K562 (cell line): ENCODE results near the gene XPNPEP3. TPM values are rescaled to one million over a fixed set of nuclear protein-coding genes. Genes with fewer than 3 reads are reported as not detected.
A peak's percentile ranks its signal among the peaks of the same experiment; 100 is the strongest.

Experiments used
- CREM ChIP-seq: IDR thresholded peaks from 2 replicates; pipeline ENCODE4 v1.6.1; 2014; ENCODE audit warnings: antibody characterized with exemption, low read depth
- ELF1 ChIP-seq: fragments of 200-800 bp; sonication (Bioruptor generic); IDR thresholded peaks from 2 replicates; pipeline ENCODE4 v1.6.1; 2016; ENCODE audit warnings: missing genetic modification characterization, missing compliant biosample characterization
- FOXJ2 ChIP-seq: fragments of 200-800 bp; sonication (Bioruptor generic); IDR thresholded peaks from 2 replicates; pipeline ENCODE4 v1.6.1; 2016; ENCODE audit warnings: missing genetic modification characterization, missing compliant biosample characterization
- FOXM1 ChIP-seq, 2 experiments: fragments of 450-650 bp in 1 of 2; sonication (generic) in 1 of 2; formaldehyde crosslinking in 1 of 2; IDR thresholded peaks; 2 replicates each; pipeline versions ENCODE4 v1.6.1 to v1.9.0; 2017 to 2022; ENCODE audit warnings: low read depth in 2 of 2, mild to moderate bottlenecking in 2 of 2, missing genetic modification reagents in 1 of 2, moderate library complexity in 1 of 2
- MBD2 ChIP-seq: sonication (generic); IDR thresholded peaks from 2 replicates; pipeline ENCODE4 v1.6.1; 2016; ENCODE audit warnings: low read depth, borderline replicate concordance
- POLR3A ChIP-seq: IDR thresholded peaks from 2 replicates; pipeline ENCODE4 v1.6.1; 2011; ENCODE audit warnings: borderline replicate concordance, mild to moderate bottlenecking, moderate library complexity; ENCODE audit not compliant: insufficient read length, insufficient read depth; ENCODE audit errors: extremely low read depth
- RBM15 ChIP-seq: fragments of 200-400 bp; formaldehyde crosslinking; IDR thresholded peaks from 2 replicates; pipeline ENCODE4 v1.6.1; 2018; ENCODE audit warnings: mild to moderate bottlenecking, low read length, moderate library complexity; ENCODE audit not compliant: insufficient read depth
- TARDBP ChIP-seq: fragments of 450-650 bp; IDR thresholded peaks from 2 replicates; pipeline ENCODE4 v1.6.1; 2016
- ZNF274 ChIP-seq: IDR thresholded peaks from 2 replicates; pipeline ENCODE4 v1.6.1; 2011; ENCODE audit warnings: low read depth, mild to moderate bottlenecking, low read length, moderate library complexity, borderline replicate concordance
- polyA plus RNA-seq, 8 experiments: library from polyadenylated mRNA; depleted of rRNA in 4 of 8; stranded (reverse) in 5 of 8; unstranded in 3 of 8; fragments of >200 nt; fragmentation: Nextera tagmentation in 2 of 8; fragmentation: Illumina TruSeq in 1 of 8; extraction: Ambion mirVana in 2 of 8; extraction: Trizol in 1 of 8; gene quantifications; 2 replicates each; pipeline versions ENCODE4 v1.2.1 to v1.2.3, GENCODE V29; 2011 to 2014; ENCODE audit warnings: inconsistent platforms in 1 of 8, missing spikeins in 1 of 8
- total RNA-seq, 7 experiments: library from RNA; depleted of rRNA in 6 of 7; stranded (reverse); fragments of >200 nt in 6 of 7; fragmentation: Illumina TruSeq in 2 of 7; extraction: Trizol in 2 of 7; gene quantifications; 2 replicates each; pipeline versions ENCODE4 v1.2.1 to v1.2.3, GENCODE V29; 2011 to 2021; ENCODE audit warnings: low replicate concordance in 1 of 7
- TF ChIP-seq, protein P1 (sequence below): fragments of 200-600 bp; sonication (generic); IDR thresholded peaks from one replicate; pipeline ENCODE4 v1.6.1; 2012; ENCODE audit warnings: mild to moderate bottlenecking, low read depth, low read length, inconsistent platforms
- TF ChIP-seq, protein P2 (sequence below): fragments of 250-450 bp; sonication (Bioruptor Pico); IDR thresholded peaks from 2 replicates; pipeline ENCODE4 v1.4.0; 2020; ENCODE audit warnings: mild to moderate bottlenecking
- TF ChIP-seq, protein P3 (sequence below): fragments of 250-450 bp; sonication (Bioruptor Pico); IDR thresholded peaks from 2 replicates; pipeline ENCODE4 v1.4.0; 2020; ENCODE audit warnings: mild to moderate bottlenecking, moderate library complexity

XPNPEP3 gene
- total and polyA plus RNA-seq, 9 of the 15 experiments (the other 6 are each of a cell fraction or from before 2014, with no cell fraction given), result 9.1 to 22.6 (median 15.6) TPM

DNA sequence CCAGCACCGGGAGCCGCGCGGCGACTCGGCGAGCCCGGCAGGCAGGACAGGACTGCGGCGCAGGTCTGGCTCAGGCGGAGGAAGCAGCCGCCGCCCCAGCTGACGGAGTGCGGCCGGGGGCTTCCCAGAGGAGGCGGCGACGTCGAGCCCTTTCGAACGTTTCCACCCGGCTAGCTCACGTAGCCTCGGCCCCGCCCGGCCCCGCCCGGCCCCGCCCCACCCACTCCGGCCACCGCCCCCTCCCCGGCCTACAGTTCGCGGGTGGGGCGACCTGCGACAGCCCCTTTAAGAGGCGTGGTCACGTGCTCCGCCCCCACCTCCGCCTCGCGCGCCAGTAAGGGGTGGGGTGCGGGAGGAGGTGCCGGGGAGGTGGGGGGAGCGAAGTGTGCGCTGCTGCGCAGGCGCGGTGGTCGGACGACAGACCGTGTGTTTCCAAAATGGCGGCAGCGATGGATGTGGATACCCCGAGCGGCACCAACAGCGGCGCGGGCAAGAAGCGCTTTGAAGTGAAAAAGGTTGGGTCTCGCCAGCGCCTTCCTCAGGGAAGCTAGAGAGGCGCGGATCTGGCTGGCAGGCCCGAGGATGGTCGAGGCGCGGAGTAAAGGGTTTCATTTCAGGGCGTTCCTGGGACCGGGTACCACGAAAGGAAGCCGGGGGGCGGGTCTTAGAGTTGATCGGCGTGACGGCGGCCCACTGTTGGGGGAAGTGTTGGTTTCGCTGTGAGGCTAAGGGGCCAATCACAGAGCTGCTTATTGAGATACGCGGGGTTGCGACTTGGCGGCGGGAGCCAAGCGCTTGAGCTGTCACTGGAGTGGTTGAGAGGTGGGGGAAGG, 94.2 kb downstream of the XPNPEP3 start, which contains the start of gene RBX1 (continued):
- TF ChIP-seq, protein P1, sequence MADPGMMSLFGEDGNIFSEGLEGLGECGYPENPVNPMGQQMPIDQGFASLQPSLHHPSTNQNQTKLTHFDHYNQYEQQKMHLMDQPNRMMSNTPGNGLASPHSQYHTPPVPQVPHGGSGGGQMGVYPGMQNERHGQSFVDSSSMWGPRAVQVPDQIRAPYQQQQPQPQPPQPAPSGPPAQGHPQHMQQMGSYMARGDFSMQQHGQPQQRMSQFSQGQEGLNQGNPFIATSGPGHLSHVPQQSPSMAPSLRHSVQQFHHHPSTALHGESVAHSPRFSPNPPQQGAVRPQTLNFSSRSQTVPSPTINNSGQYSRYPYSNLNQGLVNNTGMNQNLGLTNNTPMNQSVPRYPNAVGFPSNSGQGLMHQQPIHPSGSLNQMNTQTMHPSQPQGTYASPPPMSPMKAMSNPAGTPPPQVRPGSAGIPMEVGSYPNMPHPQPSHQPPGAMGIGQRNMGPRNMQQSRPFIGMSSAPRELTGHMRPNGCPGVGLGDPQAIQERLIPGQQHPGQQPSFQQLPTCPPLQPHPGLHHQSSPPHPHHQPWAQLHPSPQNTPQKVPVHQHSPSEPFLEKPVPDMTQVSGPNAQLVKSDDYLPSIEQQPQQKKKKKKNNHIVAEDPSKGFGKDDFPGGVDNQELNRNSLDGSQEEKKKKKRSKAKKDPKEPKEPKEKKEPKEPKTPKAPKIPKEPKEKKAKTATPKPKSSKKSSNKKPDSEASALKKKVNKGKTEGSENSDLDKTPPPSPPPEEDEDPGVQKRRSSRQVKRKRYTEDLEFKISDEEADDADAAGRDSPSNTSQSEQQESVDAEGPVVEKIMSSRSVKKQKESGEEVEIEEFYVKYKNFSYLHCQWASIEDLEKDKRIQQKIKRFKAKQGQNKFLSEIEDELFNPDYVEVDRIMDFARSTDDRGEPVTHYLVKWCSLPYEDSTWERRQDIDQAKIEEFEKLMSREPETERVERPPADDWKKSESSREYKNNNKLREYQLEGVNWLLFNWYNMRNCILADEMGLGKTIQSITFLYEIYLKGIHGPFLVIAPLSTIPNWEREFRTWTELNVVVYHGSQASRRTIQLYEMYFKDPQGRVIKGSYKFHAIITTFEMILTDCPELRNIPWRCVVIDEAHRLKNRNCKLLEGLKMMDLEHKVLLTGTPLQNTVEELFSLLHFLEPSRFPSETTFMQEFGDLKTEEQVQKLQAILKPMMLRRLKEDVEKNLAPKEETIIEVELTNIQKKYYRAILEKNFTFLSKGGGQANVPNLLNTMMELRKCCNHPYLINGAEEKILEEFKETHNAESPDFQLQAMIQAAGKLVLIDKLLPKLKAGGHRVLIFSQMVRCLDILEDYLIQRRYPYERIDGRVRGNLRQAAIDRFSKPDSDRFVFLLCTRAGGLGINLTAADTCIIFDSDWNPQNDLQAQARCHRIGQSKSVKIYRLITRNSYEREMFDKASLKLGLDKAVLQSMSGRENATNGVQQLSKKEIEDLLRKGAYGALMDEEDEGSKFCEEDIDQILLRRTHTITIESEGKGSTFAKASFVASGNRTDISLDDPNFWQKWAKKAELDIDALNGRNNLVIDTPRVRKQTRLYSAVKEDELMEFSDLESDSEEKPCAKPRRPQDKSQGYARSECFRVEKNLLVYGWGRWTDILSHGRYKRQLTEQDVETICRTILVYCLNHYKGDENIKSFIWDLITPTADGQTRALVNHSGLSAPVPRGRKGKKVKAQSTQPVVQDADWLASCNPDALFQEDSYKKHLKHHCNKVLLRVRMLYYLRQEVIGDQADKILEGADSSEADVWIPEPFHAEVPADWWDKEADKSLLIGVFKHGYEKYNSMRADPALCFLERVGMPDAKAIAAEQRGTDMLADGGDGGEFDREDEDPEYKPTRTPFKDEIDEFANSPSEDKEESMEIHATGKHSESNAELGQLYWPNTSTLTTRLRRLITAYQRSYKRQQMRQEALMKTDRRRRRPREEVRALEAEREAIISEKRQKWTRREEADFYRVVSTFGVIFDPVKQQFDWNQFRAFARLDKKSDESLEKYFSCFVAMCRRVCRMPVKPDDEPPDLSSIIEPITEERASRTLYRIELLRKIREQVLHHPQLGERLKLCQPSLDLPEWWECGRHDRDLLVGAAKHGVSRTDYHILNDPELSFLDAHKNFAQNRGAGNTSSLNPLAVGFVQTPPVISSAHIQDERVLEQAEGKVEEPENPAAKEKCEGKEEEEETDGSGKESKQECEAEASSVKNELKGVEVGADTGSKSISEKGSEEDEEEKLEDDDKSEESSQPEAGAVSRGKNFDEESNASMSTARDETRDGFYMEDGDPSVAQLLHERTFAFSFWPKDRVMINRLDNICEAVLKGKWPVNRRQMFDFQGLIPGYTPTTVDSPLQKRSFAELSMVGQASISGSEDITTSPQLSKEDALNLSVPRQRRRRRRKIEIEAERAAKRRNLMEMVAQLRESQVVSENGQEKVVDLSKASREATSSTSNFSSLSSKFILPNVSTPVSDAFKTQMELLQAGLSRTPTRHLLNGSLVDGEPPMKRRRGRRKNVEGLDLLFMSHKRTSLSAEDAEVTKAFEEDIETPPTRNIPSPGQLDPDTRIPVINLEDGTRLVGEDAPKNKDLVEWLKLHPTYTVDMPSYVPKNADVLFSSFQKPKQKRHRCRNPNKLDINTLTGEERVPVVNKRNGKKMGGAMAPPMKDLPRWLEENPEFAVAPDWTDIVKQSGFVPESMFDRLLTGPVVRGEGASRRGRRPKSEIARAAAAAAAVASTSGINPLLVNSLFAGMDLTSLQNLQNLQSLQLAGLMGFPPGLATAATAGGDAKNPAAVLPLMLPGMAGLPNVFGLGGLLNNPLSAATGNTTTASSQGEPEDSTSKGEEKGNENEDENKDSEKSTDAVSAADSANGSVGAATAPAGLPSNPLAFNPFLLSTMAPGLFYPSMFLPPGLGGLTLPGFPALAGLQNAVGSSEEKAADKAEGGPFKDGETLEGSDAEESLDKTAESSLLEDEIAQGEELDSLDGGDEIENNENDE, result no peak
- peak; percentile 78 for TF ChIP-seq CREM
- TF ChIP-seq, protein P2, sequence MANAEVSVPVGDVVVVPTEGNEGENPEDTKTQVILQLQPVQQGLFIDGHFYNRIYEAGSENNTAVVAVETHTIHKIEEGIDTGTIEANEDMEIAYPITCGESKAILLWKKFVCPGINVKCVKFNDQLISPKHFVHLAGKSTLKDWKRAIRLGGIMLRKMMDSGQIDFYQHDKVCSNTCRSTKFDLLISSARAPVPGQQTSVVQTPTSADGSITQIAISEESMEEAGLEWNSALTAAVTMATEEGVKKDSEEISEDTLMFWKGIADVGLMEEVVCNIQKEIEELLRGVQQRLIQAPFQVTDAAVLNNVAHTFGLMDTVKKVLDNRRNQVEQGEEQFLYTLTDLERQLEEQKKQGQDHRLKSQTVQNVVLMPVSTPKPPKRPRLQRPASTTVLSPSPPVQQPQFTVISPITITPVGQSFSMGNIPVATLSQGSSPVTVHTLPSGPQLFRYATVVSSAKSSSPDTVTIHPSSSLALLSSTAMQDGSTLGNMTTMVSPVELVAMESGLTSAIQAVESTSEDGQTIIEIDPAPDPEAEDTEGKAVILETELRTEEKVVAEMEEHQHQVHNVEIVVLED (CRISPR knock-in tag), result 0 out of 2 replicates have a peak, but pooled peaks have one; percentile 9
- TF ChIP-seq FOXJ2, result no peak
- no peak for TF ChIP-seq FOXM1 (IDR thresholded peaks at IDR 0.05; ENCODE audit: low read depth)
- TF ChIP-seq FOXM1 (CRISPR knock-in tag; IDR thresholded peaks at IDR 0.05; ENCODE audit: low read depth), result no peak
- TF ChIP-seq, protein P3, sequence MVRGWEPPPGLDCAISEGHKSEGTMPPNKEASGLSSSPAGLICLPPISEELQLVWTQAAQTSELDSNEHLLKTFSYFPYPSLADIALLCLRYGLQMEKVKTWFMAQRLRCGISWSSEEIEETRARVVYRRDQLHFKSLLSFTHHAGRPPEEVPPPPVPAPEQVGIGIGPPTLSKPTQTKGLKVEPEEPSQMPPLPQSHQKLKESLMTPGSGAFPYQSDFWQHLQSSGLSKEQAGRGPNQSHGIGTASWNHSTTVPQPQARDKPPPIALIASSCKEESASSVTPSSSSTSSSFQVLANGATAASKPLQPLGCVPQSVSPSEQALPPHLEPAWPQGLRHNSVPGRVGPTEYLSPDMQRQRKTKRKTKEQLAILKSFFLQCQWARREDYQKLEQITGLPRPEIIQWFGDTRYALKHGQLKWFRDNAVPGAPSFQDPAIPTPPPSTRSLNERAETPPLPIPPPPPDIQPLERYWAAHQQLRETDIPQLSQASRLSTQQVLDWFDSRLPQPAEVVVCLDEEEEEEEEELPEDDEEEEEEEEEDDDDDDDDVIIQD (CRISPR knock-in tag), result no peak
- no peak for TF ChIP-seq POLR3A
- no peak for TF ChIP-seq ZNF274
- TF ChIP-seq ELF1 (tag), result peak; percentile 46; the same call in 1 of the 2 replicates
- TF ChIP-seq MBD2, result peak; percentile 96
- TF ChIP-seq TARDBP, result no peak
- TF ChIP-seq RBM15, result no peak
